ENCODE data around the gene ZFYVE26. TPM values are rescaled to one million over a fixed set of nuclear protein-coding genes. Genes with fewer than 3 reads are reported as not detected.
A peak's percentile ranks its signal among the peaks of the same experiment; 100 is the strongest.

Gene ZFYVE26
- total and polyA plus RNA-seq, 10 of the 15 experiments (the other 5 are each of a cell fraction or from before 2014, with no cell fraction given): 1.00 to 25.6 (median 12.0) TPM

DNA sequence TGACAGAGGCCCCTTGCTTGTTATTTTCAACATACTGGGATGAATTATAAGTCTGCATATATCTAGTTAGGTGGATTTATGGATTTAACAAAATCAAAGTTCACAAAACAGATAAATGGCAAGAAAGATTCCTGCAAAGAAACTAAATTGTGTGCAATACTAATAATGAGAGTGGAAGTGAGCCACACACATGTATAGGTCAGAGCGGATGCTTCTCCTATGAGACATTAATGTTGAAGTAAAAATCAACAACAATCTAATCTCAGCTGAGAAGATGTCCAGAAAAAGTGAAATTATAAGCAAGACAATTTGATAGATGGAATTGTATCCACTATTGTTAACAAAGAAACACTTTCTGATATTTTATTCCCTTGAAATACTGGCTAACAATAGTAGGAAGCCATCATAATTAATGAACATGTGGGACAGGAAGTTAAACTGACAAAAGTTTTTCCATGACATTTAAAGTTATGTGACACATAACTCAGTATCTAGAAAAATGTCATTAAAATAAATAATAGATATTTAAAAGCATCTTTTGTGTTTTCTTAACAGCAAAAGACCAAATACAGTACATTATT lies 42.9 kb upstream of the ZFYVE26 start:
- DNase-seq (ENCODE audit: low read depth, low spot score): no peak
- BruUV-seq (replicated peaks): no TSS peak
- ChIA-PET CTCF (no interaction called here), SMC1A (ENCODE audit: uncharacterized antibody, unreplicated experiment) (interaction anchor here (2.5 kb wide), 1 partner anchor 22 kb away, joined by 6 read pairs; no protein-coding TSS in a partner anchor), RAD21 (ENCODE audit: unreplicated experiment) (interaction anchor here (0.6 kb wide), 2 partner anchors 147 to 1257 kb away, joined by 3 read pairs; no protein-coding TSS in a partner anchor), POLR2A (no interaction called here)
- in situ Hi-C loops (cut with MboI) (no loop called here), intact Hi-C loops (cut with micrococcal nuclease; ENCODE audit: unreplicated experiment) (no loop called here)
- TF ChIP-seq ETV6 (conservative IDR thresholded peaks at IDR 0.05 in 1 of 2, IDR thresholded peaks at IDR 0.05 in 1 of 2; ENCODE audit: borderline replicate concordance in 1 of 2, low read depth in 1 of 2) (peak in 1 of 2 experiments; percentile 26; a peak in 1 of 4 replicates), JUNB (IDR thresholded peaks at IDR 0.05) (peak; percentile 67)
- TF ChIP-seq, protein P1, sequence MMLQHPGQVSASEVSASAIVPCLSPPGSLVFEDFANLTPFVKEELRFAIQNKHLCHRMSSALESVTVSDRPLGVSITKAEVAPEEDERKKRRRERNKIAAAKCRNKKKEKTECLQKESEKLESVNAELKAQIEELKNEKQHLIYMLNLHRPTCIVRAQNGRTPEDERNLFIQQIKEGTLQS (IDR thresholded peaks at IDR 0.05; ENCODE audit: borderline replicate concordance, extremely low read depth, low read depth, low read length): no peak
- H3K79me2 ChIP-seq (ENCODE audit: control insufficient read depth, insufficient read depth, low read length): no peaks in the 10 kb centered on the region
- no peak overlapping the region for H3K9ac ChIP-seq (ENCODE audit: control insufficient read depth, insufficient read depth, low read length)
- H2AFZ ChIP-seq (ENCODE audit: control insufficient read depth, low read depth, low read length): no peak overlapping the region
- no peaks in the 10 kb centered on the region for H3K9me3 ChIP-seq (replicated peaks; ENCODE audit: control insufficient read depth, insufficient read depth, low read length)
- no peak for ATAC-seq
- H3K4me2 ChIP-seq (ENCODE audit: control insufficient read depth, insufficient read depth): no peak overlapping the region
- H4K20me1 ChIP-seq (ENCODE audit: control insufficient read depth, insufficient read depth): no peaks in the 10 kb centered on the region
- H3K36me3 ChIP-seq (ENCODE audit: control insufficient read depth in 2 of 2, insufficient read depth in 2 of 2, low read length in 1 of 2): no peaks in the 10 kb centered on the region
- no peak overlapping the region for H3K27ac ChIP-seq (ENCODE audit: control insufficient read depth, insufficient read depth)
- no peaks in the 10 kb centered on the region for H3K4me1 ChIP-seq (ENCODE audit: control insufficient read depth, insufficient read depth, low read length)
- no peak for FAIRE-seq
- no peaks in the 10 kb centered on the region for H3K27me3 ChIP-seq (replicated peaks in 1 of 2; ENCODE audit: control insufficient read depth in 2 of 2, insufficient read depth in 2 of 2, low read length in 1 of 2)
- 36% methylated on average over 1 of the region's 1 CpG for WGBS (ENCODE audit: insufficient coverage, insufficient replicate concordance, low lambda C conversion rate, missing lambda C conversion rate)
- no peak overlapping the region for H3K4me3 ChIP-seq

DNA sequence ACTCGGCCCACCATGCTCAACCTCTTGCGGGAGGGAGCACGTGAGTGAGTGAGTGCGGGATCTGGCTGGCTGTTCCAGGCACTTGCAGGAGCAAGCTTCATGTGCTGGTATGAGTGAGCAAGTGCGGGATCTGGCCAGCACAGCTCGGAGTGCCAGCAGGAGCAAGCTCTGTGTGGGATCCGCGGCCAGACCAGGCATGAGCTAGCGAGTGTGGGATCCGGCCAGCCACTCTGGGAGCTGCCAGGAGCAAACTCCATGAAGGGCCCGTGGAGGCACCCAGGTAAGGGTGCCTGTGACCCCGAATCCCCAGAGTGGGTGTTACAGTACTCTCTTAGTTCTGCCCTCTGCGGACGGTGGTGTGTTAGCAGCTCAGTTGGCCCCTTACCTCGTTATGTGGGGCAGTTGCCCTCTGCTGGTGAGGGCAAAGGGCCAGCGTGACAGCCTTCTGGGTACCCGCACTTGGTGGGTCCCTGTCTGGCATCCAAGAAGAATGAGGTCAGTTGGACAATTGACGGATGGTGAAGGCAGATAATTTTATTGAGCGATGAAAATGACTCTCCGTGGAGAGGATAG lies 41.5 kb upstream of the ZFYVE26 start:
- Histone ChIP-seq H3K4me3 (no peak overlapping the region), H3K36me3 (ENCODE audit: control insufficient read depth in 2 of 2, insufficient read depth in 2 of 2, low read length in 1 of 2) (no peaks in the 10 kb centered on the region), H3K27me3 (replicated peaks in 1 of 2; ENCODE audit: control insufficient read depth in 2 of 2, insufficient read depth in 2 of 2, low read length in 1 of 2) (no peaks in the 10 kb centered on the region), H2AFZ (ENCODE audit: control insufficient read depth, low read depth, low read length) (no peak overlapping the region), H3K79me2 (ENCODE audit: control insufficient read depth, insufficient read depth, low read length) (no peaks in the 10 kb centered on the region), H3K27ac (ENCODE audit: control insufficient read depth, insufficient read depth) (no peak overlapping the region), H3K9ac (ENCODE audit: control insufficient read depth, insufficient read depth, low read length) (no peak overlapping the region), H4K20me1 (ENCODE audit: control insufficient read depth, insufficient read depth) (no peaks in the 10 kb centered on the region), H3K4me2 (ENCODE audit: control insufficient read depth, insufficient read depth) (no peak overlapping the region), H3K4me1 (ENCODE audit: control insufficient read depth, insufficient read depth, low read length) (peaks cover 6% of the 10 kb centered on the region), H3K9me3 (replicated peaks; ENCODE audit: control insufficient read depth, insufficient read depth, low read length) (no peaks in the 10 kb centered on the region)
- ChIA-PET RAD21 (ENCODE audit: unreplicated experiment) (no interaction called here), SMC1A (ENCODE audit: uncharacterized antibody, unreplicated experiment) (interaction anchor here (0.8 to 2.5 kb wide), 5 partner anchors 15 to 27 kb away, joined by 3 to 6 read pairs (median 4); no protein-coding TSS in a partner anchor), POLR2A (interaction anchor here (0.8 kb wide), 1 partner anchor 37 kb away, joined by 3 read pairs; no protein-coding TSS in a partner anchor), CTCF (interaction anchor here (0.8 to 1.9 kb wide), 4 partner anchors 17 to 27 kb away, joined by 3 to 12 read pairs (median 4); no protein-coding TSS in a partner anchor)
- BruUV-seq (replicated peaks): no TSS peak
- intact Hi-C loops (cut with micrococcal nuclease; ENCODE audit: unreplicated experiment) (no loop called here), in situ Hi-C loops (cut with MboI) (no loop called here)
- WGBS (ENCODE audit: insufficient coverage, insufficient replicate concordance, low lambda C conversion rate, missing lambda C conversion rate): 95% methylated on average over 20 of the region's 20 CpGs
- DNase-seq (ENCODE audit: low read depth, low spot score) (no peak), ATAC-seq (no peak), FAIRE-seq (no peak)
- TF ChIP-seq SREBF1 (IDR thresholded peaks at IDR 0.05; ENCODE audit: low read length): no peak
- TF ChIP-seq RELA (IDR thresholded peaks at IDR 0.05; ENCODE audit: borderline replicate concordance, partially characterized antibody): no peak
- TF ChIP-seq, protein P2, sequence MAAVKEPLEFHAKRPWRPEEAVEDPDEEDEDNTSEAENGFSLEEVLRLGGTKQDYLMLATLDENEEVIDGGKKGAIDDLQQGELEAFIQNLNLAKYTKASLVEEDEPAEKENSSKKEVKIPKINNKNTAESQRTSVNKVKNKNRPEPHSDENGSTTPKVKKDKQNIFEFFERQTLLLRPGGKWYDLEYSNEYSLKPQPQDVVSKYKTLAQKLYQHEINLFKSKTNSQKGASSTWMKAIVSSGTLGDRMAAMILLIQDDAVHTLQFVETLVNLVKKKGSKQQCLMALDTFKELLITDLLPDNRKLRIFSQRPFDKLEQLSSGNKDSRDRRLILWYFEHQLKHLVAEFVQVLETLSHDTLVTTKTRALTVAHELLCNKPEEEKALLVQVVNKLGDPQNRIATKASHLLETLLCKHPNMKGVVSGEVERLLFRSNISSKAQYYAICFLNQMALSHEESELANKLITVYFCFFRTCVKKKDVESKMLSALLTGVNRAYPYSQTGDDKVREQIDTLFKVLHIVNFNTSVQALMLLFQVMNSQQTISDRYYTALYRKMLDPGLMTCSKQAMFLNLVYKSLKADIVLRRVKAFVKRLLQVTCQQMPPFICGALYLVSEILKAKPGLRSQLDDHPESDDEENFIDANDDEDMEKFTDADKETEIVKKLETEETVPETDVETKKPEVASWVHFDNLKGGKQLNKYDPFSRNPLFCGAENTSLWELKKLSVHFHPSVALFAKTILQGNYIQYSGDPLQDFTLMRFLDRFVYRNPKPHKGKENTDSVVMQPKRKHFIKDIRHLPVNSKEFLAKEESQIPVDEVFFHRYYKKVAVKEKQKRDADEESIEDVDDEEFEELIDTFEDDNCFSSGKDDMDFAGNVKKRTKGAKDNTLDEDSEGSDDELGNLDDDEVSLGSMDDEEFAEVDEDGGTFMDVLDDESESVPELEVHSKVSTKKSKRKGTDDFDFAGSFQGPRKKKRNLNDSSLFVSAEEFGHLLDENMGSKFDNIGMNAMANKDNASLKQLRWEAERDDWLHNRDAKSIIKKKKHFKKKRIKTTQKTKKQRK (IDR thresholded peaks at IDR 0.05; ENCODE audit: low read depth, low read length): no peak
- TF ChIP-seq SMAD5 (IDR thresholded peaks at IDR 0.05; ENCODE audit: low read depth): no peak
- TF ChIP-seq RBBP5 (conservative IDR thresholded peaks at IDR 0.05): no peak
- no peak for TF ChIP-seq TAF1 (IDR thresholded peaks at IDR 0.05; ENCODE audit: borderline replicate concordance, low read depth, low read length)
- TF ChIP-seq ZNF207 (IDR thresholded peaks at IDR 0.05; ENCODE audit: borderline replicate concordance): no peak
- TF ChIP-seq RB1 (IDR thresholded peaks at IDR 0.05; ENCODE audit: borderline replicate concordance): no peak
- TF ChIP-seq POLR2A (IDR thresholded peaks at IDR 0.05; ENCODE audit: low read depth, low read length): no peak
- TF ChIP-seq ZZZ3 (IDR thresholded peaks at IDR 0.05; ENCODE audit: control insufficient read depth, insufficient read length, low read depth): no peak

Measured in GM12878 (cell line).